Glomerular visceral epithelial cell (primary cell): ENCODE measurements around the gene FGD4.

ENCODE experiments used
- DNase-seq: peaks from one replicate; pipeline ENCODE4 v3.0.0-alpha.2; 2016; ENCODE audit errors: extremely low spot score

Gene FGD4

GRCh38 chr12:32605326-32606095, 206.2 kb downstream of the FGD4 start:
- no peak for DNase-seq

DNA sequence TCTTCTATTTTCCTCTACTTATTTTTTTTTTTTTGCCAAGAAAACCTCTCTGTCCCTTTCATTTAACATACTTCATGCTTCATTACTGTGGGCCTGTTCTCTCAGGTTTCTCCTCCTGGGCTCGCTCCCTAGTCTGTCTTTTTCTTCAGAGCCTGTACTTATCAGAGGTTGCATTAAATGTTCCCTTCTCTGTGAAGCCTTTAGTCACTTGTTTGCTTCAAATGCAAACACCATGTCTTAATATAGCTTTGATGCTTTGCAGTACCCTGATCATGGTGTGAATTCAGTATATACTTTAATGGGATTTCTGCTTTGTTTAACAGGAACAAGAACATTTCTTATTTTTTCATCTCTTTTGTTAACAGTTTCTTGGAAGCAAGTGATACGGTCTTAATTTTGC, 207.1 kb downstream of the FGD4 start:
- DNase-seq = no peak

- DNase-seq = no peak
Measured at GRCh38 chr12:32609966-32610365, 210.6 kb downstream of the FGD4 start.

DNA sequence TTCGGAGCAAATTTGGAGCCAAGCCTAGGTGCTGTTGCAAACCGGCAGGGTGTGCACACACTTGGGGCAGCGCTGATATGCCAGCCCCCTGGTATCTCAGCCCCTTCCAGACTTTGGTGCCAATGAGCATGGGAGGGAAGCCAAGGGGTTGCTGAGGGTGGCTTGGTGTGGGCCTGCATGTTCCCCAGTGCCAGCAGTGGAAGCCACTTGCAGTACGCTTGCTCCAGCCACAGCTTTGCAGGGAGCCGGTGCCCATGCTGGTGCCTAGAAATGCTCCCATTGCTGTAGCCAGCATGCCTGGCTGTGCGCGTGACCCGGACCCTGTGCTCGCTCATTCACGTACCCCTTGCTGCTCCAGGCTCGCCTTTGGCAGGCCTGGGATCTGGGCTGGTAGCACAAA, 212.6 kb downstream of the FGD4 start:
- DNase-seq = no peak

GRCh38 chr12:32612658-32613614, 213.6 kb downstream of the FGD4 start:
- no peak for DNase-seq

DNA sequence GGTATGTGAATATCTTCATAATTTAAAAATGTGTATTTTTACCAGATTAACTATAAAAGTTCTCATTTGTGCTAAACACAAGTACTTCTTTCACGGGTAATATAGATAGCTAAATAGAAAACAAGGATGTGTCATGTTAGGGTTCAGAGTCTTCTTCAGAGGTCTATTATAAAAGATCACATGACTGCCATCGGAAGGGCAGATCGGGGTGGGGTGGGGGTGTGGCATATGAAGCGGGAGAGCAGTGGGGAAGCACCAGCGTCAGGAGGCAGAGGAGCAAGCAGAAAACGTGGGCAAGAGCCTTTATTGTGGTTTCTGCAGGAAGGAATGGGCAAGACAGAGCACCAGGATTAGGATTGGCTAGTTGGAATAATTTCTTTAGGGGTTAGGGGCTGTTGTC, 216.1 kb downstream of the FGD4 start:
- no peak for DNase-seq

GRCh38 chr12:32617534-32617933, 218.2 kb downstream of the FGD4 start:
- no peak for DNase-seq

DNA sequence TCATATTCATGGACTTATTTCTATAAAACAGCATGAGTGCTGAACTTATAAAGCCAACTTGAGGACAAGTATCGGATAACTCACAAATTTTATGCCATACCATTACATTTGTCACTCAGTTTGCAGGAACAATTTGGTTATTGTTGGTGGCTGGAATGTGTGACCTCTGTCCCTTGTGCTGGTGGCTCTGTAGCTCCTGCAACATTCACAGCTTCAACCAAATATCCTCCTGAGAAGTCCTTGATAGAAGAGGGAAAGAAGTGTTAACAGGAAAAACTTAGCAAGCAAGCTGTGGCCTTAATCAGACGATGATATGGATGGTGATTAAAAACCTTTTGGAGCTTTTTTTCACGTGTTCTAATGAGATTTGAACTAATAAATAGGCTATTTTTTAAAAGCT, 218.8 kb downstream of the FGD4 start:
- DNase-seq = no peak

GRCh38 chr12:32627976-32628375, 228.6 kb downstream of the FGD4 start:
- no peak for DNase-seq

DNA sequence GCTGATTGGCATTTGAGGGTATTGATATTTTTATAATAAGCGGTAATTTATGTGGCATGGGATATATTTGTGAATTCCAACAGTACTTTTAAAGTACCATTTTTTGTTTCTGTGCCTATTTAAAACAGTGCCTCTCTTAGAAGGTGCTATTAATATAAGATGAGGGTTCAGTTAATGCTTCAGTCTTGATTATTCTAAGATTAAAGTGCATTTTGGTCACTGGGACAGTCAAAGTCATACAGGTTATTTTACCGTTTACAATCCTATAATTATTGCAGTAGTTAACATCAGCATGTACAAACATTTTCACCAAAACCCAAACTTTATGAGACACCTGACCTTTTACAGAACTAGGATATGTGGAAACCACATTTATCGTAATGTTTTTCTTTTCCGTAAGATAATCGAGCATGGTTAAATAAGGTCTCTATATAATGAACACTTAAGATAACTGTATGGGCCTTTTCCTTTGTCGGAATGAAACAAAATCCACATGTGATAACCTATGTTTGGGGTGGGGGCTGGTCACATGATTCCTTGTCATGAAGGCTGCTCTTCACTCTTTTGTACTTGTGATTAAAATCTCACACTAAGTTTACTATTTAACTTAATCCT, 242.0 kb downstream of the FGD4 start:
- no peak for DNase-seq

GRCh38 chr12:32644431-32644830, 245.1 kb downstream of the FGD4 start:
- DNase-seq = no peak

DNA sequence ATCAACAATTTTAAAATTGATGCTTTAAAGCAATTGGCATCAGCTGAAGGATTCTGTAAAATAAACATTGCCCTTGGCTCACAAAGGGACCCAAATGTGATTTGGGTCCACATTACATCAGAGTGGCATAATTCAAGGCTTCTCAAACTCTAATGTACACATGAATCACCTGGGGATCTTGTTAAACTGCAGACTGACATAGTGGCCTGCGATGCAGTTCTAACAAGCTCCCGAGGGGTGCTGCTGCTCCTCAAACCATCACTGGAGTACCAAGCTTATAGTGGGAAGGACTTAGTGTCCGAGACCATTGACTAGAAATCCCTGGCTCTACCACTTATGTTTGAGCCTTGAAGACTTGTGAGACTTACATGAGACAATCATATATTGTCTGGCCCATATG, 247.9 kb downstream of the FGD4 start:
- no peak for DNase-seq

DNA sequence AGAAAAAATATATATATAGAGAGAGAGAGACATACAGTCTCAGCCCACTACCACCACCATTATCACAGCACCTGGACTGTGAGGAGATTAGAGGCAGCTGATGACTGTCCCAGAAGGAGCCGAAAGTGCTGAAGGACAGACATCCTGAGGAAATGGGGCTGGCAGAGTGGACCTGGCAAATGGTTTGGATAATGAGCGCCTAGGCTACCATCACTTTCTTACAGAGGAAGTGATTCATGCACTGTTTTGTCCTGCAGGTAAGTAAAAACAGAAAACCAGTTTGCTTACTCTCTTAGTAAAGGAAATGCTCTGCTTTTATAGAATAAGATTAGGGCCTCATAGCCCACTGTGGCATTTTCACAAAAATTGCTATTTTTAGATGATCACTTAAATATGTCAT, 251.2 kb downstream of the FGD4 start:
- DNase-seq = no peak

DNA sequence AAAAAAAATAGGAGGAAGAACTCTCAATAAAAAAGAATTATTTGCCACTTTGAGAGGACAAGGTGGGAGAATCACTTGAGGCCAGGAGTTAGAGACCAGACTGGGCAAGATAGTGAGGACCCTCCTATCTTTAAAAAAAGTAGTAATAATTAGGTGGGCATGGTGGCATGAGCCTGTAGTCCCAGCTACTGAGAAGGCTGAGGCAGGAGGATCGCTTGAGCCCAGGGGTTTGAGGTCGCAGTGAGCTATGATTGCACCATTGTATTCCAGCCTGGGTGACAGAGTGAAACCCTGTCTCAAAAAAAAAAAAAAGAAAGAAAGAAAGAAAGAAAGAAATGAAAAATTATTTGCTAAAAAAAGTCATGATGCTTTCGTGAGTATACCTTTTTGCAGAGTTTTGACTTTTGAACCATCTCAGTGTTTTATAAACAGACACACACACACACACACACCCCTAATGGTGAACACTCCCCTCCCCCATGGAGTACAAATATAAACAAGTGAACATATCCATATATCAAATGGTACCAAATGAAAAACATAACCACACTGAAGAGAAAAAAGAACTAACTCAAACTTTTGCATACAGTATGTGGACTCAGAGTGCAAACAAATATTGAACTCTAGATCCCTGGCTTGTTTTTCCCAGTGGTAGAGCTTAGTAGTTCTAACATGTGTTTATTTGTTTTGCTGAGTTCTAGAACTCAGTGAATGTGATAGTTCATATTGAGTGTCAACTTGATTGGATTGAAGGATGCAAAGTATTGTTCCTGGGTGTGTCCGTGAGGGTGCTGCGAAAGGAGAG, 252.0 kb downstream of the FGD4 start:
- no peak for DNase-seq

- DNase-seq = no peak
Measured at GRCh38 chr12:32651956-32652210, 252.5 kb downstream of the FGD4 start.

- DNase-seq = no peak
Measured at GRCh38 chr12:32659908-32660440, 260.6 kb downstream of the FGD4 start.

- no peak for DNase-seq
Measured at GRCh38 chr12:32661706-32662105, 262.3 kb downstream of the FGD4 start.

- no peak for DNase-seq
Measured at GRCh38 chr12:32662665-32663064, 263.3 kb downstream of the FGD4 start.

- no peak for DNase-seq
Measured at GRCh38 chr12:32666018-32666417, 266.7 kb downstream of the FGD4 start.

DNA sequence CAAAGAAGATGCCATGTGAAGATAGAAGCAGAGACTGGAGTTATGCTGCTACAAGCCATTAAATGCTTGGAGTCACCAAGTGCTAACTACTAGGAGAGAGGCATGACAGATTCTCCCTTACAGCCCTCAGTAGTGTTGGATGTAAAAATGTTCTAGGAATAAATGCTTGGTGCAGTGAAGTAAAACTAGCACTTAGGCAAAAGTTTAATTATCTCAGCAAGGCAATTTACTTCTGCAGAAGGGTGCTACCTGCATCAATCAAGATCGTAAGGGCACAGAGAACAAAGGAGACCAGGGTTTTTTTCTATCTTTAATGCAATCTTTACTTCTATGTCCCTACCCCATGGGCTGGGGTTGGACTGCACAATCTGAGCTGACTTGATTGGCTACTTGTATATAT, 270.2 kb downstream of the FGD4 start:
- no peak for DNase-seq

DNA sequence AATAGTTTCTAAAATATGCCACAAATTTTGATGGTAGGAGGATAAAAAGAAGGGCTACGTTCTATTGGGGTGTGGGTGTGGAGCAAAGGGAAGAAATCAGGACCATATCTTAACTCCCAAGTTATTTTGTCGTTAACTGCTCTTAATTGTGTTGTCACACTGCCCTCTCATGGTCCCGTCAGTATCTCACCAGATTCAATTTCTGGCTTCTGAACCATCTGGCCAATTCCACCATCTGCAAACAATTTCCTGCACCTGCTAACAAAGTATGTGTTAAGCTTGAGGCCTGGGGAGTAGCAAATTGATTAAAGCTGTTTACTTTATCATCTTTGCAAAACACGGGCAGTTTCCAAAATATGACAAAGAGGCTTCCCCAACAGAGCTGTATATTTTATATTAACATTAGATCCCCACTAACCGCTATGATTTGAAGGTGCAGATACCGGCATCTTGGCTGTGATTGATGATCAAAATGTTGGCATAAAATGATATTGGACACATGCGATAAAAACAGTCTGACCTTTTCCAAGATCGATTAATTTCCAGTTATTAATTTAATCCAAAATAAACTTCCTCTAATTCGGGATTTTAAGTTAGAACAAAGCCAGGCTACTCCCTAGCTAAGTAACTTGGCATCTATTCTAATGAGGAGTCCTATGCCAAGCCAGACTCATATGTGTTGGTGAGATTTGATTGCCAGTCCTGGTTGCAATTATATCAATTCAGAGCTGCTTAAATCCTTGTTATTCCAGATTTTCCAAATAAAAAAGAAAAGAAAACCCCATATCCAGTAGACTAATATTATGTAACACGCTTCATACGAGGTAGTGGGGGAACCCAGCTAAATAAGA, 272.8 kb downstream of the FGD4 start:
- peak; percentile 55 for DNase-seq
